Endothelial cell of umbilical vein (primary cell): ENCODE measurements around the gene VPS51. TPM values are rescaled to one million over a fixed set of nuclear protein-coding genes. Genes with fewer than 3 reads are reported as not detected.

Experiments used
- BruUV-seq: library from RNA; stranded (reverse); fragments of 400-500 nt; replicated peaks from 2 replicates; lab custom pipeline; 2021; lab: Mats Ljungman, UMichigan
- CTCF ChIA-PET: fragments of 300-600, 350-600 bp; sonication (Branson Sonifier 250); formaldehyde crosslinking; loops from one replicate; lab custom pipeline; 2021; ENCODE audit warnings: antibody characterized with exemption, inconsistent platforms; lab: Charles Lee
- POLR2A ChIA-PET: fragments of 300-600, 350-600 bp; sonication (Branson Sonifier 250); formaldehyde crosslinking; loops from one replicate; lab custom pipeline; 2021; ENCODE audit warnings: antibody characterized with exemption, inconsistent platforms; lab: Charles Lee
- DNase-seq: peaks from one replicate; pipeline ENCODE4 v3.0.0-alpha.2; 2011; ENCODE audit warnings: low read depth, low spot score
- FAIRE-seq: peaks from 2 replicates; lab custom pipeline; 2011; peaks lifted over from hg19 to GRCh38; lab: Jason Lieb, UNC
- H2AFZ ChIP-seq: 2 replicates; pipeline ENCODE4 v1.6.0; 2012; ENCODE audit warnings: low read depth, low read length, control low read depth, inconsistent platforms
- H3K27ac ChIP-seq: 2 replicates; pipeline ENCODE4 v1.5.1; 2011; ENCODE audit warnings: low read depth, mild to moderate bottlenecking, control low read depth, low read length, moderate library complexity; ENCODE audit not compliant: insufficient read depth
- H3K27me3 ChIP-seq, 2 experiments: 2 replicates each; pipeline versions ENCODE4 v1.6.0 to v1.6.1; 2011; ENCODE audit warnings: low read length in 2 of 2, mixed read lengths in 1 of 2; ENCODE audit not compliant: control insufficient read depth in 2 of 2, insufficient read depth in 2 of 2
- H3K36me3 ChIP-seq, 2 experiments: 2 replicates in 1 of 2; 3 replicates in 1 of 2; pipeline ENCODE4 v1.5.1; 2011; ENCODE audit warnings: low read length in 2 of 2, mild to moderate bottlenecking in 1 of 2, moderate library complexity in 1 of 2; ENCODE audit not compliant: control insufficient read depth in 2 of 2, insufficient read depth in 2 of 2; ENCODE audit errors: extremely low read depth in 1 of 2
- H3K4me1 ChIP-seq: 3 replicates; pipeline ENCODE4 v1.5.1; 2011; ENCODE audit warnings: mild to moderate bottlenecking, low read length; ENCODE audit not compliant: control insufficient read depth, insufficient read depth; ENCODE audit errors: extremely low read depth
- H3K4me2 ChIP-seq: 2 replicates; pipeline ENCODE4 v1.6.1; 2011; ENCODE audit warnings: low read length, control low read depth, mixed read lengths; ENCODE audit not compliant: insufficient read depth
- H3K4me3 ChIP-seq, 3 experiments: fragments of 200-600 bp in 1 of 3; sonication (generic), shearing (Covaris generic) in 1 of 3; replicated peaks in 1 of 3; 2 replicates each; pipeline ENCODE4 v1.5.1; 2011 to 2016; ENCODE audit warnings: control low read depth in 3 of 3, low read length in 3 of 3, mild to moderate bottlenecking in 2 of 3, inconsistent platforms in 1 of 3, low read depth in 1 of 3, moderate library complexity in 1 of 3; ENCODE audit not compliant: insufficient read depth in 1 of 3
- H3K79me2 ChIP-seq: 2 replicates; pipeline ENCODE4 v1.6.0; 2012; ENCODE audit warnings: low read length, inconsistent platforms; ENCODE audit not compliant: control insufficient read depth, insufficient read depth
- H3K9ac ChIP-seq: replicated peaks from 2 replicates; pipeline ENCODE3; 2011; ENCODE audit warnings: low read length, control low read depth; ENCODE audit not compliant: insufficient read depth; ENCODE audit errors: extremely low read depth
- H3K9me1 ChIP-seq: replicated peaks from 3 replicates; pipeline ENCODE4 v1.6.0; 2011; ENCODE audit warnings: mild to moderate bottlenecking, low read length; ENCODE audit not compliant: control insufficient read depth, insufficient read depth; ENCODE audit errors: extremely low read depth
- H3K9me3 ChIP-seq: replicated peaks from 2 replicates; pipeline ENCODE4 v1.5.1; 2012; ENCODE audit warnings: low read length, inconsistent platforms; ENCODE audit not compliant: control insufficient read depth, insufficient read depth
- H4K20me1 ChIP-seq: replicated peaks from 2 replicates; pipeline ENCODE3; 2011; ENCODE audit warnings: mild to moderate bottlenecking, low read length; ENCODE audit not compliant: control insufficient read depth, insufficient read depth; ENCODE audit errors: extremely low read depth
- CTCF ChIP-seq, 2 donors: IDR thresholded peaks; 1 replicate in 1 of 2; 2 replicates in 1 of 2; pipeline ENCODE4 v1.5.1; 2011; ENCODE audit warnings: low read length in 2 of 2, mild to moderate bottlenecking in 2 of 2, moderate library complexity in 2 of 2, control low read depth in 1 of 2, inconsistent platforms in 1 of 2, low read depth in 1 of 2; ENCODE audit not compliant: insufficient read depth in 1 of 2; ENCODE audit errors: extremely low read depth in 1 of 2
- EZH2 ChIP-seq: IDR thresholded peaks from 2 replicates; pipeline ENCODE4 v1.6.1; 2012; ENCODE audit warnings: borderline replicate concordance, low read depth, mild to moderate bottlenecking, moderate library complexity, low read length, inconsistent platforms; ENCODE audit not compliant: severe bottlenecking
- FOS ChIP-seq: IDR thresholded peaks from 2 replicates; pipeline ENCODE4 v1.6.1; 2011; ENCODE audit warnings: mild to moderate bottlenecking, low read length, moderate library complexity, borderline replicate concordance; ENCODE audit not compliant: insufficient read depth
- GATA2 ChIP-seq: IDR thresholded peaks from 2 replicates; pipeline ENCODE4 v1.7.0; 2011; ENCODE audit warnings: low read depth, mild to moderate bottlenecking, moderate library complexity, mixed read lengths, low read length; ENCODE audit not compliant: insufficient read length, insufficient read depth
- JUN ChIP-seq: IDR thresholded peaks from 2 replicates; pipeline ENCODE4 v1.6.1; 2011; ENCODE audit warnings: borderline replicate concordance, low read depth; ENCODE audit not compliant: insufficient read length, insufficient read depth
- MYC ChIP-seq: IDR thresholded peaks from one replicate; pipeline ENCODE4 v1.6.1; 2011; ENCODE audit warnings: mild to moderate bottlenecking, low read depth, low read length
- POLR2A ChIP-seq: IDR thresholded peaks from 2 replicates; pipeline ENCODE4 v1.6.1; 2012; ENCODE audit warnings: low read depth, mild to moderate bottlenecking, control low read depth, low read length
- POLR2AphosphoS5 ChIP-seq: IDR thresholded peaks from 2 replicates; pipeline ENCODE4 v1.6.1; 2012; ENCODE audit warnings: low read depth, mild to moderate bottlenecking, control low read depth, low read length, moderate library complexity; ENCODE audit not compliant: insufficient read depth
- dilution Hi-C: fragments of 300-500 bp; cut with MboI; formaldehyde crosslinking; loops from one replicate; pipeline ENCODE4 v1.15.0; 2019; ENCODE audit warnings: low sequenced_read_pairs; ENCODE audit not compliant: extremely low pct_ligation_motif_present
- intact Hi-C: fragments of 100-400 bp; cut with micrococcal nuclease; formaldehyde crosslinking; loops from one replicate; pipeline ENCODE4 v1.10.0; 2022
- polyA plus RNA-seq, 4 experiments: library from polyadenylated mRNA; depleted of rRNA in 3 of 4; stranded (reverse) in 3 of 4; unstranded in 1 of 4; fragments of >200 nt; gene quantifications; 2 replicates each; pipeline versions ENCODE4 v1.2.1 to v1.2.3, GENCODE V29; 2011 to 2012; ENCODE audit warnings: missing spikeins in 1 of 4
- total RNA-seq: library from RNA; stranded (reverse); gene quantifications from 2 replicates; pipeline ENCODE4 v1.2.3, GENCODE V29; 2021
- TF ChIP-seq, protein P1 (sequence below): IDR thresholded peaks from 2 replicates; pipeline ENCODE4 v1.6.1; 2011; ENCODE audit not compliant: insufficient read depth, insufficient read length

Gene VPS51
- total and polyA plus RNA-seq, 2 donors (not counting 3 experiments of a cell fraction or from before 2014, with no cell fraction given), result 108 to 146 TPM

- no peaks in the 10 kb centered on the region for H3K9me3 ChIP-seq
- no peak overlapping the region for H3K4me3 ChIP-seq
- H3K36me3 ChIP-seq, result peaks cover 5 to 28% of the 10 kb centered on the region in 2 experiments
- dilution Hi-C loops (no loop called here), intact Hi-C loops (no loop called here)
- peaks cover 27% of the 10 kb centered on the region for H3K79me2 ChIP-seq
- POLR2A ChIA-PET, result interaction anchor here (2.0 kb wide), 1 partner anchor 36 kb away, joined by 6 read pairs; the partner anchor contains the start of genes FAU and MRPL49
- H3K4me2 ChIP-seq, result no peak overlapping the region
- H3K27me3 ChIP-seq, result no peaks in the 10 kb centered on the region
- H3K9ac ChIP-seq, result no peak overlapping the region
- FAIRE-seq (no peak), DNase-seq (no peak)
- no peak overlapping the region for H2AFZ ChIP-seq
- no peaks in the 10 kb centered on the region for H3K9me1 ChIP-seq
- no peak overlapping the region for H3K27ac ChIP-seq
- TF ChIP-seq, protein P1, sequence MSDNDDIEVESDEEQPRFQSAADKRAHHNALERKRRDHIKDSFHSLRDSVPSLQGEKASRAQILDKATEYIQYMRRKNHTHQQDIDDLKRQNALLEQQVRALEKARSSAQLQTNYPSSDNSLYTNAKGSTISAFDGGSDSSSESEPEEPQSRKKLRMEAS, result no peak
- no peak for TF ChIP-seq FOS
- no peak for TF ChIP-seq EZH2
- CTCF ChIA-PET, result no interaction called here
- H4K20me1 ChIP-seq, result no peaks in the 10 kb centered on the region
- H3K4me1 ChIP-seq, result peaks cover 17% of the 10 kb centered on the region
- BruUV-seq, result no TSS peak
Observed at GRCh38 chr11:65086809-65087208, 9.2 kb upstream of the VPS51 start.

DNA sequence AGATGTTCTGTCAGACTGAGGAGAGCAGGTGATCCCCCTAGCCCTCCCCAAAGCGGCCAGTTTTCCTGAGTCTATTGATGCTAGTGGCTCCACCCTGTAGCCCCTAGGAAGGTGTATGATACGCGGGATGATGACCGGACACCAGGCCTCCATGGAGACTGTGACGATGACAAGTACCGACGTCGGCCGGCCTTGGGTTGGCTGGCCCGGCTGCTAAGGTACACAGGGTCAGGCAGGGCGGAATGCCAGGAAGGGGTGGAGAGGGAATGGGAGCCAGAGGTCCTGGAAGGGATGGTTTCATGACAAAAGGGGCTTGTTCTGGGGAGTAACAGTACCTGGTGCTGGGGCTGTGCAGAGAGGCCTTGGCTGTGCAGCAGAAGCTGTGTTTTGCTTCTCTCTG is 8.8 kb upstream of the VPS51 start:
- POLR2A ChIA-PET, result no interaction called here
- no peak overlapping the region for H3K9ac ChIP-seq

More for the DNA sequence above, 8.8 kb upstream of the VPS51 start:
- peaks cover 17% of the 10 kb centered on the region for H3K4me1 ChIP-seq
- CTCF ChIA-PET, result no interaction called here
- peaks cover 5 to 28% of the 10 kb centered on the region in 2 experiments for H3K36me3 ChIP-seq
- no peak for FAIRE-seq
- H3K9me1 ChIP-seq, result no peaks in the 10 kb centered on the region
- no peaks in the 10 kb centered on the region for H3K9me3 ChIP-seq
- dilution Hi-C loops (no loop called here), intact Hi-C loops (no loop called here)
- no peak overlapping the region for H3K4me3 ChIP-seq
- no peaks in the 10 kb centered on the region for H3K27me3 ChIP-seq
- BruUV-seq, result no TSS peak
- peaks cover 23% of the 10 kb centered on the region for H3K79me2 ChIP-seq
- H4K20me1 ChIP-seq, result no peaks in the 10 kb centered on the region
- H3K27ac ChIP-seq, result no peak overlapping the region
- no peak overlapping the region for H3K4me2 ChIP-seq
- H2AFZ ChIP-seq, result no peak overlapping the region
- no peak for TF ChIP-seq MYC
- TF ChIP-seq POLR2A, result no peak
- no peak for TF ChIP-seq JUN
- no peak for TF ChIP-seq EZH2
- no peak for TF ChIP-seq POLR2AphosphoS5
- TF ChIP-seq, protein P1, result no peak
- TF ChIP-seq FOS, result no peak
- TF ChIP-seq GATA2, result no peak
- TF ChIP-seq CTCF (IDR thresholded peaks at IDR 0.05; ENCODE audit: extremely low read depth in 1 of 2, insufficient read depth in 1 of 2, low read depth in 1 of 2, low read length in 2 of 2), result no peak
- DNase-seq, result no peak
